Activated T-helper 2 cell treated with anti-CD3 and anti-CD28 coated beads, Interferon-gamma antibody, Interleukin-2, Interleukin-4, amounts not matched to agents 10 μg/mL and 5 μg/mL and 100 μg/mL, durations not matched to agents 14 hours and 24 hours and 36 hours (primary cell): ENCODE measurements around the gene VASP. TPM values are rescaled to one million over a fixed set of nuclear protein-coding genes. Genes with fewer than 3 reads are reported as not detected.
A peak's percentile ranks its signal among the peaks of the same experiment; 100 is the strongest.

Experiments
- DNase-seq: peaks from one replicate; pipeline ENCODE4 v3.0.0; 2021; ENCODE audit warnings: low spot score
- H3K27ac Mint-ChIP-seq: one replicate; pipeline ENCODE4 v1.8.0; 2021; ENCODE audit warnings: mixed read lengths
- H3K27me3 Mint-ChIP-seq: one replicate; pipeline ENCODE4 v1.8.0; 2021; ENCODE audit warnings: low read depth, mixed read lengths
- H3K36me3 Mint-ChIP-seq: one replicate; pipeline ENCODE4 v1.8.0; 2021; ENCODE audit warnings: low read depth, mixed read lengths
- H3K4me1 Mint-ChIP-seq: one replicate; pipeline ENCODE4 v1.8.0; 2021; ENCODE audit warnings: low read depth, mixed read lengths
- H3K4me3 Mint-ChIP-seq: one replicate; pipeline ENCODE4 v1.8.0; 2021; ENCODE audit warnings: low read depth, mild to moderate bottlenecking, moderate library complexity, mixed read lengths
- H3K9me3 Mint-ChIP-seq: one replicate; pipeline ENCODE4 v1.8.0; 2021; ENCODE audit warnings: mixed read lengths
- intact Hi-C: fragments of 100-400 bp; cut with micrococcal nuclease; formaldehyde crosslinking; loops from one replicate; pipeline ENCODE4 v1.15.1; 2023
- total RNA-seq: library from RNA; stranded (reverse); gene quantifications from 2 replicates; pipeline ENCODE4 v1.2.3, GENCODE V29; 2022

The VASP gene
- total RNA-seq, 1 donor from 2014 or later = 232 TPM

DNA sequence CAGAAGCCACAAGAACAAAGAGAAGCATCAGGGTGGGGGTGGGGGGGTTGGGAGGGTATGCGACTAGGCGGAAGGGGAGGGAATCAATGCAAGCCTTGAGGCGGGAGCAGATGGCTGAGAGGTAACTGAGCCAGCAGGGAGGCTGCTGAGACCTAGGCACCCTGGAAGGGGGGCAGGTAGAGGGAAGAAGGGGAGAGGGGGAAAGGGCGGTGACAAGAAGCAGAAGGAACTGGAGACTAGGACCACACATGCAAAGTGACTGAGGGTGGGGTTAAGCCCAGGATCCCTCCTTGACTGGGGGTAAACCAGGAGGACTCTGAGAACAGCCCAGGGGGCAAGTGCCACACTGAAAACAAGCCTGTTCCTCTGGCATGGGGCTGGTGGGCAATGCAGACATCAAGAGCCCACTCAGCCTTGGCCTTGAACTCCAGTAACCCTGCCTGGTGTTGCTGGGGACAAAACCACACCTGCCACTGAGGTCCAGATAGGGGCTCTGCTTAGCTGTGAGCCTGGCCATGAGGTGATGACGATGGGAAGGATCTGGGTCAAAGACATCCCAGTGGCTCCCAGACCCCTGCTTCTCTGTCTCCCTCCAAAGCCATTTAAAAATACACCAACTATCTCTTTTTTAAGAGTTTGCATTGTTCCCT, 57.0 kb downstream of the VASP start:
- H3K9me3 Mint-ChIP-seq = no peaks in the 10 kb centered on the region
- no peak overlapping the region for H3K27ac Mint-ChIP-seq
- peaks cover 3% of the 10 kb centered on the region for H3K4me1 Mint-ChIP-seq
- H3K27me3 Mint-ChIP-seq = no peaks in the 10 kb centered on the region
- H3K36me3 Mint-ChIP-seq = peaks cover 3% of the 10 kb centered on the region
- no peak for DNase-seq
- intact Hi-C loops = no loop called here
- H3K4me3 Mint-ChIP-seq = no peak overlapping the region

DNA sequence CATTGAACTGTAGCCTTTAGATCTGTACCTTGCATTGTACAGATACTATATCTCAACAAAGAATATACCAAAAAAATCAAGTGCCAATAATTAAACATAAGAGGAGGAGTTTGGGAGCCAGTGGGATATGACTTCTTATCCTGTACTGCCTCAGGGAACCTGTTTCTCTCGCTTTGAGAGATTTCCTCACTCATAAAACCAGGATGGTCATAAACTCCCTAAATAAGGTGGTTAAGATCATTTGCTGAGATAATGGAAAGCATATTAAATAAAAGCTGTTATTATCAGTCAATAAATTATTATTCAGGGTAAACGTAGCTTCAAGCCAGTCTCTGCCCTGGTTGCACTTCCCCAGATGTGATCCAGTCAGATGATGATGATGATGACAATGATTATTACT, 60.3 kb downstream of the VASP start:
- H3K9me3 Mint-ChIP-seq = no peaks in the 10 kb centered on the region
- no peaks in the 10 kb centered on the region for H3K36me3 Mint-ChIP-seq
- no peak overlapping the region for H3K27ac Mint-ChIP-seq
- DNase-seq = no peak
- intact Hi-C loops = no loop called here
- peaks cover 9% of the 10 kb centered on the region for H3K4me1 Mint-ChIP-seq
- H3K27me3 Mint-ChIP-seq = no peaks in the 10 kb centered on the region
- H3K4me3 Mint-ChIP-seq = no peak overlapping the region

DNA sequence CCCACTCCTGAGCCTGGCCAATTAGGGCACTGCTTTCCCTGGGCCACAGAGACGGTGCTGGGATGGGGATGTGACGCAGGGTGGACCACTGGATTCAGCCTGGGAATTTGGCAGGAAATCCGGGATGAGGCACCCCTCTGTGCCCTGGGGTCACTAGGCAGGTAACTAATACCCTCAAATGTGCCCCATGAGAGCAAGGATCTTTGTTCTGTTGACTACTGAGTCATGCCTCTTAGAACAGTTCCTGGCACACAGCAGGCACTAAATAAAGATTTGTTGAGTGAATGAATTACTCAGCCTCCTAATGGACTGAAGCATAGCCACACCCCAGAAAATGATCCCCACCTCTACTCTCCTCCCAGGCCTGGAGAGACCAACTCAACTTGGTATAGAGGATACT, 61.5 kb downstream of the VASP start:
- Mint-ChIP-seq H3K36me3 (no peaks in the 10 kb centered on the region), H3K27me3 (no peaks in the 10 kb centered on the region), H3K27ac (no peak overlapping the region), H3K4me3 (no peak overlapping the region), H3K4me1 (peaks cover 5% of the 10 kb centered on the region), H3K9me3 (no peaks in the 10 kb centered on the region)
- no peak for DNase-seq
- intact Hi-C loops = no loop called here

DNA sequence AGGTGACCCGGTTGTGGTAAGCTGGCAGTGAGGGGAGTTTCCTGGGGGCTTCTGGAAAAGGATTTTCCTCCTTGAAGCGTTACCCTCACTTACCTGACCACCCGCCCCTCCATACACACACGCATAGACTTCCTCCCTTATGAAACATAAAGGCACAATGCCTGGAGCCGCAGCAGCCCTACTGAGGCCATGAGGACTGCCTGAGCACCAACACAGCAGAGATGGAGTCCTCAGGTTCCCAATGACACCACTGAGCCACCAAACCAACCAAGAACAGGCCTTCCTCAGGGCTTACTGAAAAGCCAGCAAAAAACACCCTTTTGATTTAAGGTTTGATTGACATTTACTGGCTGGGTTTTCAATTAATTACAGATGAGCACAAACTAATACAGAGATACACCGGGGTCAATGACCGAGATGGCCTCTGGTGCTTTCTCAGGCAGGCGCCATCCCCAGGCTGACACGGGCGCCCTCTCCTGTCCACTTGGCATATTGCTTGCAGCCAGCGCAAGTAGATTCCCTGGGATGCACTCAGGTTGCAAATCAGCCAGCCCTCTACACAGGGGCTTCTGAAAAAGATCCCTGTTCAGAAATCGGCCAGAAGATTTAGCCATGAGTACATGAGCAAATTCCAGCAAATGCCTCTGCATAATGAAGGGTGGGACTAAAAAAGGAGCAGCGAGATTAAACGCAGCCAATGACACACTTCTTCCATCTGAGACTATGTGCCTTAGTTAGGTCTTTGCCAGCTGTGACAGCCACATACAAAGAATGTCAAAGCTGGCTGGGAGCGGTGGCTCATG, 62.5 kb downstream of the VASP start:
- H3K27me3 Mint-ChIP-seq = no peaks in the 10 kb centered on the region
- H3K36me3 Mint-ChIP-seq = no peaks in the 10 kb centered on the region
- H3K4me1 Mint-ChIP-seq = peaks cover 5% of the 10 kb centered on the region
- DNase-seq = peak; percentile 44
- H3K4me3 Mint-ChIP-seq = no peak overlapping the region
- no peaks in the 10 kb centered on the region for H3K9me3 Mint-ChIP-seq
- peak overlapping the region; percentile 36 for H3K27ac Mint-ChIP-seq
- intact Hi-C loops = no loop called here

DNA sequence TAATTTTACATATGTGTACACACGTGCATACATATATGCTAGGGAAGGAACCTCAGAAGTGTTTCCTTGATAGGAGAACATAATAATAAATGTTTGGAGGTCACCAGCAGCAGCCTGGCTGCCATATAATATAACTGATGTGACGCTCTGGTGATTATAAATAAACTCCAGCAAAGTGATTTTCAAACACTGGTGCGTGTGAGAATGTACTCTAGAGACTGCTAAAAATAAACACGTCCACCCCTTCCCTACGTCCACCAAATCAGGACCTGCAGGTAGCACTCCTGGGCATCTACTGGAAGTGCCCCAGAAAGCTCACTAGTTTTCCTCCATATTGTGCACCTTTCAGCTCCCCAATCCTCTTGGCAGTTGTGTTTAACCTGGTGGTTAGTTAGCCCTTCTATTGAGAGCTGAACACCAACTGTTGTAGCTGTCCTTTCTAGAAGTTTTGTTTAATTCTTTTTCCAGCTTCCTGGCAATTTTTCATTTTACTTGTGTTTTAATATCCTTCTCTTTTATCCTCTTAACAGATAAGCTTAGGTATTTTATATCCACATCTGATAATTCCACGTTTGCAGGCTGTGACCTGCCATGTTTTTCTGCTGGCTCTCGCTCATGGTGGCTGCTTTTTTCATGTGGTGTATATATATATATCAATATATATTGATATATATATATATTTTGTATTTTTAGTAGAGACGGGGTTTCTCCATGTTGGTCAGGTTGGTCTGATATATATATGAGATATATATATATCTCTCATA, 64.4 kb downstream of the VASP start:
- Mint-ChIP-seq H3K9me3 (no peaks in the 10 kb centered on the region), H3K4me3 (no peak overlapping the region), H3K36me3 (no peaks in the 10 kb centered on the region), H3K27ac (no peak overlapping the region), H3K4me1 (peaks cover 5% of the 10 kb centered on the region), H3K27me3 (no peaks in the 10 kb centered on the region)
- intact Hi-C loops = no loop called here
- no peak for DNase-seq

DNA sequence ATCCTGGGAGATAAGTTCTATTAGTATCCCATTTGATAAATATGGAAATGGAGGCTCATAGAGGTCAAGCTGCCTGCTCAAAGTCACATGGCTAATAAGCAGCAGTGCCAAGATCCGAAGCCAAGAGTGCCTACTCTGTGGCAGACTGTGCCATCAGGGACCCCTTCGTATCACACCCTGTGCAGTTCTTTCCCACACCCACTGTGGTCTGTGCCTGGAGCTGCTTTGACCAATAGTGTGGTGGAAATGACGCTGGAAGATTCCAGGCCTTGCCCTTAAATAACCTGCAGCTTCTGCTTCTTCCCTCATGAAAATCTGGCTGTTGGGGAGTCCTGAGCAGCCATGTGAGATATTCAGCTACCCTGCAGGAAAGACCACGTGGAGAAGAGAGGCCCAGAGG, 67.2 kb downstream of the VASP start:
- Mint-ChIP-seq H3K4me3 (no peak overlapping the region), H3K36me3 (no peaks in the 10 kb centered on the region), H3K27ac (no peak overlapping the region)

DNA sequence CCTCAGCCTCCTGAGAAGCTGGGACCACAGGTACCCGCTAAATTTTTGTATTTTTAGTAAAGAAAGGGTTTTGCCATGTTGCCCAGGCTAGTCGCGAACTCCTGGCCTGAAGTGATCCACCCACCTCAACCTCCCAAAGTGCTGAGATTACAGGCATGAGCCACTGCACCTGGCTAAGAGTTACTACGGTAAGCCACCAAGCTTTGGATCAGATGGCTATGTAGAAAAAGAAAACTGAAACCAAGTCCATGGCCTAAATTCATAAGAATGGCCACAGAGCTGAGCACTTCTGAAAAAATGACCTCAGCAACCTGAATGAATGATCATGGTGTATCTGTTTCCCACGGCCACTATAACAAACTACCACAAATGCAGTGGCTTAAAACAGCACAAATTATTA, 67.9 kb downstream of the VASP start:
- H3K27me3 Mint-ChIP-seq = no peaks in the 10 kb centered on the region
- no peak overlapping the region for H3K4me3 Mint-ChIP-seq
- H3K4me1 Mint-ChIP-seq = peaks cover 11% of the 10 kb centered on the region
- H3K9me3 Mint-ChIP-seq = no peaks in the 10 kb centered on the region
- no peaks in the 10 kb centered on the region for H3K36me3 Mint-ChIP-seq
- H3K27ac Mint-ChIP-seq = no peak overlapping the region
- intact Hi-C loops = no loop called here
- no peak for DNase-seq

More for the DNA sequence above, 67.2 kb downstream of the VASP start:
- no peak for DNase-seq
- Mint-ChIP-seq H3K27me3 (no peaks in the 10 kb centered on the region), H3K4me1 (peaks cover 16% of the 10 kb centered on the region), H3K9me3 (no peaks in the 10 kb centered on the region)
- intact Hi-C loops = no loop called here

Other genes with a start within 250 kb of the VASP start
- not detected in 2 replicates for gene CKM, start 184.6 kb upstream of the VASP start, total RNA-seq
- gene KLC3, start 166.7 kb upstream of the VASP start, total RNA-seq = 0.18 TPM in 1 of 2 replicates, not detected in the other
- 32.6 and 34.5 TPM in 2 replicates for gene ERCC2, start 136.9 kb upstream of the VASP start, total RNA-seq
- 12.8 and 16.6 TPM in 2 replicates for gene PPP1R13L, start 102.4 kb upstream of the VASP start, total RNA-seq
- gene POLR1G, start 100.8 kb upstream of the VASP start, total RNA-seq = 16.1 and 16.7 TPM in 2 replicates
- gene ERCC1, start 83.6 kb upstream of the VASP start, total RNA-seq = 114 and 118 TPM in 2 replicates
- gene FOSB, start 39.5 kb upstream of the VASP start, total RNA-seq = 10.2 and 10.9 TPM in 2 replicates
- gene RTN2, start 10.4 kb upstream of the VASP start, total RNA-seq = 4.0 and 8.1 TPM in 2 replicates
- 2.5 and 3.1 TPM in 2 replicates for gene PPM1N, start 9.0 kb upstream of the VASP start, total RNA-seq
- 15.2 and 15.9 TPM in 2 replicates for gene OPA3, start 77.3 kb downstream of the VASP start, total RNA-seq
- gene GPR4, start 94.7 kb downstream of the VASP start, total RNA-seq = not detected in 2 replicates
- 180 and 207 TPM in 2 replicates for gene EML2, start 131.9 kb downstream of the VASP start, total RNA-seq
- gene GIPR, start 160.7 kb downstream of the VASP start, total RNA-seq = 9.3 and 9.5 TPM in 2 replicates
- gene SNRPD2, start 184.5 kb downstream of the VASP start, total RNA-seq = 738 and 766 TPM in 2 replicates
- 24.2 and 26.7 TPM in 2 replicates for gene QPCTL, start 185.2 kb downstream of the VASP start, total RNA-seq
- 34.4 and 38.9 TPM in 2 replicates for gene FBXO46, start 223.4 kb downstream of the VASP start, total RNA-seq
- not detected in 2 replicates for gene MEIOSIN, start 226.0 kb downstream of the VASP start, total RNA-seq